Gastroesophageal sphincter (tissue), 3 donors: Measurements from ENCODE around the gene AHRR.

Source experiments
- CTCF ChIP-seq, 4 experiments: fragments of 200-600 bp in 2 of 4; fragments of 450-650 bp in 2 of 4; sonication (generic) in 1 of 4; IDR thresholded peaks; one replicate each; pipeline ENCODE4 v1.5.1; 2017 to 2019; ENCODE audit warnings: antibody characterized with exemption in 4 of 4, mild to moderate bottlenecking in 2 of 4, moderate library complexity in 2 of 4
- POLR2A ChIP-seq, 2 donors: fragments of 450-650 bp; IDR thresholded peaks; one replicate each; pipeline ENCODE4 v1.6.1; 2017; ENCODE audit warnings: antibody characterized with exemption in 2 of 2, mild to moderate bottlenecking in 2 of 2, moderate library complexity in 1 of 2
- POLR2AphosphoS5 ChIP-seq: sonication (generic); formaldehyde crosslinking; IDR thresholded peaks from one replicate; pipeline ENCODE4 v1.6.1; 2017; ENCODE audit warnings: antibody characterized with exemption

GRCh38 chr5:375336-375920 lies 53.9 kb downstream of the AHRR start:
- TF ChIP-seq POLR2A (IDR thresholded peaks at IDR 0.05), result no peak
- no peak for TF ChIP-seq CTCF (IDR thresholded peaks at IDR 0.05)
- no peak for TF ChIP-seq POLR2AphosphoS5
